Renal cortex interstitium (tissue), 11 donors: Measurements from ENCODE around the gene TTC31. TPM values are rescaled to one million over a fixed set of nuclear protein-coding genes. Genes with fewer than 3 reads are reported as not detected.

Source experiments
- DNase-seq, 11 donors: peaks; one replicate each; pipeline ENCODE4 v3.0.0-alpha.2; 2013; ENCODE audit warnings: low read depth in 9 of 11, low spot score in 4 of 11; ENCODE audit errors: extremely low read depth in 1 of 11
- polyA plus RNA-seq, 3 donors: library from polyadenylated mRNA; unstranded; fragments of 120-200 nt; gene quantifications; one replicate each; pipeline ENCODE4 v1.2.1, GENCODE V29; 2013; ENCODE audit not compliant: insufficient read length in 3 of 3

The TTC31 gene
- polyA plus RNA-seq, 3 donors, result 26.5 to 35.3 (median 30.2) TPM

DNA sequence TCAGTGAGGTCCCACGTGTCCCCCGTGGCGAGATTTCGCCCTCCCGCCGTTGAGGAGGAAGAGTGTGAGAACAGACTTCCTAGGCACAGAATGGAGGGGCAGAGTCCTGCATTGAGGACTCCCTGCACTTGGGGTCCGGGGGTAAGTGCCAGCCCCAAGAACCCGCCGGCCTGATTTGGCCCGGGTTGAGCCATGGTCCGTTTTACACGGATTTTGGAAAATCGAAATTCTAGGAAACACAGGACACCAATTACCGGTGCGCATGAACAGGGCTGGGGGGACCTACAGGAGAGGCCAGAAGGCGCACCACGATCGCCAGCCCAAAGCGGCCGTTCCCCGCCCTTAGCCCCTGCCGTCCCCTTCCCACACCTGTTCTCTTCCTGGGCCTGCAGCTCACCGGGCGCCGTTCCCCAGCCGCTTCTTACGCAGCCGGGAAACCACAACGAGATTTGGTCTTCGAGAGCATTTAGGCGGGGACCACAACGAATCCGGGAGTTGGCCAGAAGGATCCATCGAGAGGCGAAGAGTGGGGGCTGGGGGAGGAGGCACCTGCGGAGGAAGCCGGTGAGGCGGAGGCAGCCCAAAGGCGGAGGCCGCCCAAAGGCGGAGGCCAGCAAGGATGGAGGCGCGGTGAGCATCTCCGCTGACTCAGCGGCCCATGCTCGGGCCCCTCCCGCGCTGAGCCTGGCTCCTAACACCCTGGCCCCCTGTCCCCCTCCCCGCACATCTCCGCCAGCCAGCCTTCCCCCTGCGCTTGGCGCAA, 30.9 kb downstream of the TTC31 start:
- DNase-seq, result no peak

- no peak for DNase-seq
Observed at GRCh38 chr2:74514368-74515270, 31.7 kb downstream of the TTC31 start, which contains the start of gene TLX2. Gene TLX2, plus strand, starts transcription at chr2:74514450. Its CDS starts 357 bp downstream, at chr2:74514807.

DNA sequence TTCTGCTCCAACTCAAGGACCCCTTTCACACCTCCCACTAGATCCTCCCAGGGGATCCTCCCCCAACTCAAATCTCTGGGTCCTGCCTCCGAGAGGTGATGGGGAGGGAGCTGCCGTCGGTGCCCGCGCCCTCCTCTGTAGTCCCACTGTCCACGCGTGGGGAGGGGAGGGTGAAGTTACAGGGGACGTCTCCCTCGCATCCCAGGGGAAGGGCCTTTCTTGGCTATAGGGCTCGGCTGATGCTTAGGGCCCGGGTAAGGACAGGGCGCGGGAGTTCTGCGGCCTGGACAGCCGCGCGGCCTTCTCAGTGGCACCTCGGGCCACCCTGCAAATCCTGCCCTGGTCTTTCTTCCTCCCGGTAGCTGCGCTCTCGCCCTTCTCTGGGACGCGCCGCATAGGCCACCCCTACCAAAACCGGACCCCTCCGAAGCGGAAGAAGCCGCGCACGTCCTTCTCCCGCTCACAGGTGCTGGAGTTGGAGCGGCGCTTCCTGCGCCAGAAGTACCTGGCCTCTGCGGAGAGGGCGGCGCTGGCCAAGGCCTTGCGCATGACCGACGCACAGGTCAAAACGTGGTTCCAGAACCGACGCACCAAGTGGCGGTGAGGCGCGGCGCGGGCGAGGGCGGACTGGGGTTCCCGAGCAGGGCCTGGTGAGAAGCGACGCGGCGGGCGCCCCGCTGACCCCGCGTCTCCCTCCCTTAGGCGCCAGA, 32.5 kb downstream of the TTC31 start:
- no peak for DNase-seq

DNA sequence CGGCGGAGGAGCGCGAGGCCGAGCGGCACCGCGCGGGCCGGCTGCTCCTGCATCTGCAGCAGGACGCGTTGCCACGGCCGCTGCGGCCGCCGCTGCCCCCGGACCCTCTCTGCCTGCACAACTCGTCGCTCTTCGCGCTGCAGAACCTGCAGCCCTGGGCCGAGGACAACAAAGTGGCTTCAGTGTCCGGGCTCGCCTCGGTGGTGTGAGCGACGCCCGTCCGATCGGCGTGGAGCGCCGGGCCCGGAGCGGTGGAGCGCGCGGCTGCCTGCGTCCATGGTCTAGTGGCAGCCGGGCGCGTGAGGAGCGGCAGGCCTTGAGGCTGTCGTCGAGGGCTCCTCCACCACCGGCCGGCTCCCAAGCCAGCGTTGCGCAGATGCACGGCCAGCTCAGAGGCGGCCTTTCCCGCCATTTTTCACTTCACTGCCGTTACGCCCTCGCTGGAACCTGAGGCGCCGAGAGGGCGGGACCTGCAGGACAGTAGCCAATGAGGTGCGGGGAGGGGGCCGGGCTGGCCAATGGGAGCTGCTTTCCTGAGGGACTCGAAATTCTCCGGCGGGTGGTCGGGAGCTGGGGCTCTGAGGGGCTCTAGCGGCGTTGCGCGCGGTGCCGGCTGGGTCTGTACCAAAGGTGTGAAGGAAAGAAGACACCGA, 33.2 kb downstream of the TTC31 start:
- no peak for DNase-seq

DNA sequence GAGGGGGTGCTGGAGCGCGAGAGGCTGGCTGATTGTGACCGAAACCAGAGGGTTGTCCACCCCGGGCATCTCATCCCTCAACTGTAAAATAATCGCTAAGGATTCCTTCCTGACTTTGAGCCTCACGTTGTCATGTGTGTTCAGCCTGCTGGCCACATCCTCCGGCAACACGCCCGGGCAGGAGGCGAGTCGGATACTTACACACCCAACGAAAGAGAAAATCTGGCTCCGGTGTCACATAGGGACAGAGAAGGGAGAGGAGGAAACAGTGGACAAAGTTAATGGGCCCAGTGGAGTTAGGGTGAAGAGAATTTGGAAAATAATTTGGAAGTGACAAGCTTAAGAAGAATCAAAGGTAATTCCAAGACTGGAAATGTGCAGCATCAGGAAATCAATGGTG, 33.8 kb downstream of the TTC31 start:
- DNase-seq, result no peak

GRCh38 chr2:74522516-74522915, 39.6 kb downstream of the TTC31 start:
- no peak for DNase-seq

- DNase-seq, result no peak
Observed at GRCh38 chr2:74524005-74524404, 41.1 kb downstream of the TTC31 start.

DNA sequence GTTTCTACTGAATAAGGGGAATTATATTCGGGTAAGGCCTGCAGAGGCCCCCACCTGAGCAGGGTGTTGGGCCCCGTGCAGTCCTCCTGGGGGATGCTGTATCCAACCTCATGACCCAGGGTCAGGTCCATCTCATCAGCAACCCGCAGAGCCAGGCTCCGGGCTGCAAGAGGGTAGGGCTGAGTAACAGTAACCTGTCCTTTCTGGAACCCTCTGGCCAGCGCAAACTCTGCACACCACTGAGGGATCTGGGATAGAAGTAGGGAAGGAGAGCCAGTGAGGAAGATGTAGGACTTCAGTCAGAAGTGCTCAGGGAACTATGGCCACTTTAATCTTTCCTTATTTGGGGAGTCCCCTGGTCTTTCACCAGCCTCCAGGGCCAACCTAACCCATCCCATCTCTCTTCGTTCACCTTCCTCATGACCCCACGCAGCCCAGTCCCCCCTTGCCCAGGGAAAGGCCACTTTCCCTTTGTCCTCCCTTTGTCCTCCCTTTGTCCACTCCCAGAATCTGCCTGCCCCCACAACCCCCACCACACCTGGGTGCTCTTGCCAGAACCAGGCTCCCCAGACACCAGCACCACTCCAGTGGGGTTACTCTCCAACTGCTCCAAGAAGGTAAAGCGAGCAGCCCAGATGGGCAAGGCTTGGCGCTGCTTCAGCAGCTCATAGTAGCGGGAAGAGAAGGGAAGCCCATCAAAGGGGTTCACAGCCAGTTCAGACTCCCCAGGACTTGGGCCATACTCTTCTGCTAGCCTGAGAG, 42.3 kb downstream of the TTC31 start:
- no peak for DNase-seq

DNA sequence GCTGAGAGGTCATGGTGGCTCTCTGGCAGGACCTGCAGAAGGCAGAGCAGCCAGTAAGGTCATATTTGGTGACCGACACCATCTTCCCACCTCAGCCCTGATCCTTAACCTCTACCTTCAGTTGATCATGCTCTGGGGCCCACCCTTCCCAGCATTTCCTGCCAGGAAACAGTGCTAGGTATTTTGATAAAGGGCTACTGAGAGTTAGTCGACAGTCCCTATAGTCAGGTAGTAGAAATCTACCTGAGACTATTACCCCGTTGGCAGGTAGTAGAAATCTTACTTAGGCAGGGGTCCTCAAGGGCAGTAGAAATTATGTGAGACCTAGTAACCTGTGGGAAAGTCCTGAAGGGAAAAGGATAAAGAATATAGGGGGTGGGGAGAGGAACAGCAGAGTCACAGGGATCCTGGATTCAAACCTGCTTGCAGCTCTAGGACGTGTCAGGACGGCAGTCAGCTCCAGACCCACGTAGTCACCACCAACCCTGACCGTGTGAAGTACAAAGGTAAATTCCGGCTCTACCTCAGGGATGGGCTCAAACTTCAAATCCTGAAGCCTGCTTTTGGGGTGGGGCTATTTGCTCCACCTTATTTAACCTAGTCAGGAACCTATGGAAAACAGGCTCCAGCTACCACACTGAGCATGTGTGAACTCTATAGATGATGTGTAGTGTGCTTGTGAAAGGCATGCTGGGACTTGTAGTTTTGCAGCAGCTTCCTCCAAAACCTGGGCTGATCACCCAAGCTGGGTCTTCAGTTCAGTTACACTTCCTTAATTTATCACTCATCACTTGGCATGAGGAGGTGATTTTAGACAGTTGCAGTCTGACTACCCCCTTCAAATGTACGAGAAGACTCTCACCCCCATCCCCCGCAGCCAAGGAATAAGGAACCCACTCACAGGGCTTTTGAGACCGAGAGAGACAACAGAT, 43.1 kb downstream of the TTC31 start, which contains the start of gene DQX1:
TSS of gene DQX1 (minus strand) at position 515 of the 932 bp plus-strand sequence. CDS start at position 13, 502 bp downstream.
- DNase-seq, result no peak

GRCh38 chr2:74526649-74527230, 43.9 kb downstream of the TTC31 start:
- DNase-seq, result no peak

DNA sequence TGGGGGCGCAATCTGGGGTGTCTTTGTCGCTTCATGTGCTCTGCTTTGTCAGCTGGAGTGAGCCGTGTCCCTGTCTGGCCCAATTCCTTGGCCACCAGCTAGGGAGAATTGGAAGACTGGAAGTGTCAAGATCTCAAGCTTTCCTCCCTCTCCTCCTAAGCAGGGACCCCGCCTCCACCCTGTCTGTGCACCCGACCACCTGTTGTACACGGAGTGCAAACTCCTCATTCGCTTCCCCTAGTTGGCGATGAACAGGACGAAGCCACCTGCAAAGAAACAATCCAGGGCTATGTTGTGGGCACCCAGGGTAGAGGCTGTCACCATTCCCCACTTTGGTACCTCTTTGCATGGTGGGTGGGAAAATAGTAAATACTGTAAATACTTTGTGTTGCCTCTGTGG, 44.9 kb downstream of the TTC31 start:
- DNase-seq, result no peak

- DNase-seq, result no peak
Observed at GRCh38 chr2:74528600-74529356, 45.9 kb downstream of the TTC31 start.

DNA sequence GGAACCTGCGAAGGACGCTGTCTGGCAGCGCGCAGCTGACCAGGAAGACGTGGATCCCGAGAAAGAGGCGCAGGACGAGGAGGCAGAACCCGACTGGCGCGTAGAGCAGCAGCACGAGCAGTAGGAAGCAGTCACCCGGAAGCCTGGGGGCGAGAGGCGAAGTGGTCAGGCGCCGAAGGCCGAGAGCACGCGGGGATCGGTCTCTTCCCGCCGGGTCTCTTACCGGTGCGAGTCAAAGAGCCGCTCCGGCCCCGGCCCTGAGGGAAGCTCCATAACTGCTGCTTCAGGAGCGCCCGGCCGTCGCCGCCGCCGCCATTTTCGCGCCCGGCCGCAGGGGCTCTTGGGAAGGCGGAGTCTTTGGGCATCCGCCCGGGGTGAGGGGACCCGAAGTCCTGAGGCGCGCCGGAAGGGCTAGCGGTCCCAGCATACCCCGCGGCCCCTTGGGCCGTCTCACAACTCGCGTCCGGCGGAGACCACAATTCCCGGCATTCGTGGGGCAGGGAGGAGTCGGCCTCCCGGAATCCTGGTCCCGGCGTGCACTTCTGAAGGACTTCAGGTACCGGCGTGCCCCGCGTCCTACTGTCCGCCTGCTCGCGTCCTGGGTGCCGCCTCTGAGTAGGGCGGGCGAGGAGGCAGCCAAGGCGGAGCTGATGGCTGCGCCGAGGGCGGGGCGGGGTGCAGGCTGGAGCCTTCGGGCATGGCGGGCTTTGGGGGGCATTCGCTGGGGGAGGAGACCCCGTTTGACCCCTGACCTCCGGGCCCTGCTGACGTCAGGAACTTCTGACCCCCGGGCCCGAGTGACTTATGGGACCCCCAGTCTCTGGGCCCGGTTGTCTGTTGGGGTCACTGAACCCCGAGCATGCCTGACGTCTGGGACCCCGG, 46.7 kb downstream of the TTC31 start, which contains the start of the genes AUP1 and HTRA2:
TSS of gene AUP1 (minus strand) at position 350 of the 882 bp plus-strand sequence. CDS start at position 273, 77 bp downstream.
TSS of gene HTRA2 (plus strand) at position 577 of the 882 bp plus-strand sequence. CDS start at position 651, 74 bp downstream.
- peak; percentile 90 to 99 (median 98) for DNase-seq

DNA sequence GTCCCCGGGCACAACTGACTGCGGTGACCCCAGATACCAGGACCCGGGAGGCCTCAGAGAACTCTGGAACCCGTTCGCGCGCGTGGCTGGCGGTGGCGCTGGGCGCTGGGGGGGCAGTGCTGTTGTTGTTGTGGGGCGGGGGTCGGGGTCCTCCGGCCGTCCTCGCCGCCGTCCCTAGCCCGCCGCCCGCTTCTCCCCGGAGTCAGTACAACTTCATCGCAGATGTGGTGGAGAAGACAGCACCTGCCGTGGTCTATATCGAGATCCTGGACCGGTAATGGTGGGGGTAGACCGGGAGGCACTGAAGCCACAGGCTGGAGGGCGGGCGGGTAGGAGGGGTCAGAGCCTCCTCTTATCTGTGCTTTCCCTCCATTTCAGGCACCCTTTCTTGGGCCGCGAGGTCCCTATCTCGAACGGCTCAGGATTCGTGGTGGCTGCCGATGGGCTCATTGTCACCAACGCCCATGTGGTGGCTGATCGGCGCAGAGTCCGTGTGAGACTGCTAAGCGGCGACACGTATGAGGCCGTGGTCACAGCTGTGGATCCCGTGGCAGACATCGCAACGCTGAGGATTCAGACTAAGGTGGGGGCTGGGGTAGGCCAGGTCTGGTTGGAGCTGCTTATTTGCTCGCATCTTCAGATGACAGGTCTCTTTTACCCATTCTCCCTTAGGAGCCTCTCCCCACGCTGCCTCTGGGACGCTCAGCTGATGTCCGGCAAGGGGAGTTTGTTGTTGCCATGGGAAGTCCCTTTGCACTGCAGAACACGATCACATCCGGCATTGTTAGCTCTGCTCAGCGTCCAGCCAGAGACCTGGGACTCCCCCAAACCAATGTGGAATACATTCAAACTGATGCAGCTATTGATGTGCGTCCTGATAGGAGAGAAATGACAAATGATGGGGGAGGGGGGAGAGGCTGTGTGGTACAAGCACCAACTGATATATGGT, 47.6 kb downstream of the TTC31 start:
- DNase-seq, result peak in 1 of 11 donors; percentile 33
